ENCODE measurements around the gene SPATA20. TPM values are rescaled to one million over a fixed set of nuclear protein-coding genes. Genes with fewer than 3 reads are reported as not detected.

Gene SPATA20
- total RNA-seq, 2 experiments from 2014 or later: 10.2 to 10.3 TPM

GRCh38 chr17:50580646-50581045 lies 33.7 kb downstream of the SPATA20 start:
- Mint-ChIP-seq H3K4me3 (no peak overlapping the region), H3K27ac (no peak overlapping the region), H3K4me1 (ENCODE audit: low read depth) (no peaks in the 10 kb centered on the region), H3K27me3 (peaks cover 32% of the 10 kb centered on the region), H3K9me3 (no peaks in the 10 kb centered on the region), H3K36me3 (ENCODE audit: low read depth) (no peaks in the 10 kb centered on the region)
- Histone ChIP-seq H3K36me3 (ENCODE audit: insufficient read depth, low read length) (no peaks in the 10 kb centered on the region), H3K4me1 (ENCODE audit: insufficient read depth, low read length) (no peaks in the 10 kb centered on the region), H3K4me3 (ENCODE audit: low read length) (no peak overlapping the region), H3K27me3 (ENCODE audit: control insufficient read depth in 1 of 2, insufficient read depth in 2 of 2, low read length in 2 of 2) (peaks cover 0 to 3% of the 10 kb centered on the region in 2 experiments), H3K27ac (ENCODE audit: low read depth in 1 of 2, low read length in 2 of 2) (no peak overlapping the region), H3K9me3 (ENCODE audit: control insufficient read depth in 1 of 2, insufficient read depth in 1 of 2, low read length in 2 of 2) (no peaks in the 10 kb centered on the region)
- CTCF ChIA-PET: no interaction called here
- ATAC-seq (ENCODE audit: poor library complexity) (no peak), DNase-seq (no peak)
- TF ChIP-seq CTCF (IDR thresholded peaks at IDR 0.05): no peak
- intact Hi-C loops (cut with DNase I, micrococcal nuclease): no loop called here
- POLR2A ChIA-PET: no interaction called here

- no peak overlapping the region for H3K27ac Mint-ChIP-seq
- H3K9me3 Mint-ChIP-seq: no peaks in the 10 kb centered on the region
- Histone ChIP-seq H3K4me1 (ENCODE audit: insufficient read depth, low read length) (no peaks in the 10 kb centered on the region), H3K4me3 (ENCODE audit: low read length) (no peak overlapping the region), H3K27me3 (ENCODE audit: control insufficient read depth in 1 of 2, insufficient read depth in 2 of 2, low read length in 2 of 2) (peaks cover 0 to 3% of the 10 kb centered on the region in 2 experiments), H3K36me3 (ENCODE audit: insufficient read depth, low read length) (no peaks in the 10 kb centered on the region), H3K27ac (ENCODE audit: low read depth in 1 of 2, low read length in 2 of 2) (no peak overlapping the region), H3K9me3 (ENCODE audit: control insufficient read depth in 1 of 2, insufficient read depth in 1 of 2, low read length in 2 of 2) (no peaks in the 10 kb centered on the region)
- CTCF ChIA-PET: no interaction called here
- intact Hi-C loops (cut with DNase I, micrococcal nuclease): no loop called here
- ATAC-seq (ENCODE audit: poor library complexity): no peak
- H3K4me1 Mint-ChIP-seq (ENCODE audit: low read depth): no peaks in the 10 kb centered on the region
- POLR2A ChIA-PET: no interaction called here
- H3K27me3 Mint-ChIP-seq: peaks cover 32% of the 10 kb centered on the region
- H3K4me3 Mint-ChIP-seq: no peak overlapping the region
- no peak for TF ChIP-seq CTCF (IDR thresholded peaks at IDR 0.05)
- DNase-seq: no peak
- H3K36me3 Mint-ChIP-seq (ENCODE audit: low read depth): no peaks in the 10 kb centered on the region
Measured at GRCh38 chr17:50581316-50581715, 34.3 kb downstream of the SPATA20 start.

GRCh38 chr17:50582741-50583140 lies 35.8 kb downstream of the SPATA20 start:
- TF ChIP-seq CTCF (IDR thresholded peaks at IDR 0.05): no peak

More at GRCh38 chr17:50582741-50583140, 35.8 kb downstream of the SPATA20 start:
- H3K4me1 ChIP-seq (ENCODE audit: insufficient read depth, low read length): no peaks in the 10 kb centered on the region
- no peaks in the 10 kb centered on the region for H3K9me3 ChIP-seq (ENCODE audit: control insufficient read depth in 1 of 2, insufficient read depth in 1 of 2, low read length in 2 of 2)
- peaks cover 0 to 3% of the 10 kb centered on the region in 2 experiments for H3K27me3 ChIP-seq (ENCODE audit: control insufficient read depth in 1 of 2, insufficient read depth in 2 of 2, low read length in 2 of 2)
- H3K9me3 Mint-ChIP-seq: no peaks in the 10 kb centered on the region
- H3K4me3 ChIP-seq (ENCODE audit: low read length): no peak overlapping the region
- H3K4me1 Mint-ChIP-seq (ENCODE audit: low read depth): no peaks in the 10 kb centered on the region
- ChIA-PET CTCF (no interaction called here), POLR2A (no interaction called here)
- no peak for ATAC-seq (ENCODE audit: poor library complexity)
- no peaks in the 10 kb centered on the region for H3K36me3 ChIP-seq (ENCODE audit: insufficient read depth, low read length)
- H3K4me3 Mint-ChIP-seq: no peak overlapping the region
- no peak overlapping the region for H3K27ac ChIP-seq (ENCODE audit: low read depth in 1 of 2, low read length in 2 of 2)
- no peak for DNase-seq
- intact Hi-C loops (cut with DNase I, micrococcal nuclease): no loop called here
- peaks cover 21% of the 10 kb centered on the region for H3K27me3 Mint-ChIP-seq
- H3K27ac Mint-ChIP-seq: no peak overlapping the region
- H3K36me3 Mint-ChIP-seq (ENCODE audit: low read depth): no peaks in the 10 kb centered on the region
